Gastroesophageal sphincter (tissue), 4 donors: ENCODE measurements around the gene GATA6. TPM values are rescaled to one million over a fixed set of nuclear protein-coding genes. Genes with fewer than 3 reads are reported as not detected.
A peak's percentile ranks its signal among the peaks of the same experiment; 100 is the strongest.

Experiments
- ATAC-seq: fragments of 150-250 bp; one replicate; pipeline ENCODE4 v1.9.1; 2016; ENCODE audit warnings: mild to moderate bottlenecking, moderate library complexity
- H3K27ac ChIP-seq, 4 donors: fragments of 200-600 bp; sonication (generic) in 3 of 4; 1 replicate in 3 of 4; 2 replicates in 1 of 4; pipeline ENCODE4 v1.5.1; 2016 to 2019
- H3K27me3 ChIP-seq: fragments of 200-600 bp; sonication (generic); one replicate; pipeline ENCODE4 v1.5.1; 2019
- H3K36me3 ChIP-seq, 2 donors: fragments of 200-600 bp; sonication (generic); one replicate each; pipeline ENCODE4 v1.5.1; 2019; ENCODE audit warnings: control low read depth in 1 of 2
- H3K4me1 ChIP-seq, 3 donors: fragments of 200-600 bp; sonication (generic); 1 replicate in 2 of 3; 2 replicates in 1 of 3; pipeline ENCODE4 v1.5.1; 2016 to 2019; ENCODE audit warnings: control low read depth in 2 of 3
- H3K4me3 ChIP-seq, 2 donors: fragments of 200-600 bp; sonication (generic); one replicate each; pipeline ENCODE4 v1.5.1; 2019; ENCODE audit warnings: mild to moderate bottlenecking in 1 of 2, moderate library complexity in 1 of 2
- H3K9me3 ChIP-seq, 3 donors: fragments of 200-600 bp; sonication (generic); one replicate each; pipeline ENCODE4 v1.5.1; 2017 to 2019; ENCODE audit warnings: control low read depth in 2 of 3
- CTCF ChIP-seq, 4 experiments: fragments of 200-600 bp in 2 of 4; fragments of 450-650 bp in 2 of 4; sonication (generic) in 1 of 4; IDR thresholded peaks; one replicate each; pipeline ENCODE4 v1.5.1; 2017 to 2019; ENCODE audit warnings: antibody characterized with exemption in 4 of 4, mild to moderate bottlenecking in 2 of 4, moderate library complexity in 2 of 4
- EP300 ChIP-seq: sonication (generic); formaldehyde crosslinking; IDR thresholded peaks from one replicate; pipeline ENCODE4 v1.6.1; 2017; ENCODE audit warnings: antibody characterized with exemption, mild to moderate bottlenecking
- POLR2A ChIP-seq, 2 donors: fragments of 450-650 bp; IDR thresholded peaks; one replicate each; pipeline ENCODE4 v1.6.1; 2017; ENCODE audit warnings: antibody characterized with exemption in 2 of 2, mild to moderate bottlenecking in 2 of 2, moderate library complexity in 1 of 2
- POLR2AphosphoS5 ChIP-seq: sonication (generic); formaldehyde crosslinking; IDR thresholded peaks from one replicate; pipeline ENCODE4 v1.6.1; 2017; ENCODE audit warnings: antibody characterized with exemption
- WGBS, 2 donors: methylation state at CpG; one replicate each; pipeline ENCODE4 v1.1.5; 2018; ENCODE audit warnings: low coverage in 1 of 2; 5-methylcytosine and 5-hydroxymethylcytosine counted together
- total RNA-seq, 4 donors: library from RNA; depleted of rRNA; stranded (reverse); fragments of >200 nt; gene quantifications; one replicate each; pipeline ENCODE4 v1.1.0, GENCODE V29; 2016

The GATA6 gene
- total RNA-seq, 4 donors from 2014 or later = 7.5 to 12.4 (median 9.5) TPM

- Histone ChIP-seq H3K27me3 (peaks cover 96% of the 10 kb centered on the region), H3K4me1 (peaks cover 0 to 57% (median 19%) of the 10 kb centered on the region in 3 donors)
- WGBS, 2 donors = 22 to 32% methylated on average over 22 to 23 of the region's 46 CpGs
Observed at GRCh38 chr18:22166069-22166950, 3.1 kb upstream of the GATA6 start.

GRCh38 chr18:22167091-22167470 lies 2.3 kb upstream of the GATA6 start:
- no peaks in the 10 kb centered on the region for H3K9me3 ChIP-seq
- no peaks in the 10 kb centered on the region for H3K36me3 ChIP-seq
- TF ChIP-seq POLR2A (IDR thresholded peaks at IDR 0.05) (no peak), POLR2AphosphoS5 (no peak), CTCF (IDR thresholded peaks at IDR 0.05) (no peak), EP300 (no peak)
- 6 to 46% methylated on average over 3 to 14 of the region's 25 CpGs for WGBS, 2 donors
- H3K4me1 ChIP-seq = peaks cover 0 to 63% (median 21%) of the 10 kb centered on the region in 3 donors
- ATAC-seq = no peak
- H3K27ac ChIP-seq = no peak overlapping the region
- peak overlapping the region in 1 of 2 donors; percentile 16 for H3K4me3 ChIP-seq
- peaks cover 96% of the 10 kb centered on the region for H3K27me3 ChIP-seq

More at GRCh38 chr18:22166069-22166950, 3.1 kb upstream of the GATA6 start:
- no peak for ATAC-seq
- Histone ChIP-seq H3K9me3 (no peaks in the 10 kb centered on the region), H3K4me3 (peak overlapping the region in 1 of 2 donors; percentile 10), H3K36me3 (no peaks in the 10 kb centered on the region), H3K27ac (no peak overlapping the region)
- no peak for TF ChIP-seq POLR2AphosphoS5
- no peak for TF ChIP-seq POLR2A (IDR thresholded peaks at IDR 0.05)
- no peak for TF ChIP-seq CTCF (IDR thresholded peaks at IDR 0.05)
- no peak for TF ChIP-seq EP300

GRCh38 chr18:22167471-22168241 lies 1.7 kb upstream of the GATA6 start:
- Histone ChIP-seq H3K4me1 (peaks cover 0 to 69% (median 21%) of the 10 kb centered on the region in 3 donors), H3K27me3 (peaks cover 96% of the 10 kb centered on the region), H3K4me3 (peak overlapping the region in 1 of 2 donors; percentile 82), H3K9me3 (no peaks in the 10 kb centered on the region), H3K36me3 (no peaks in the 10 kb centered on the region), H3K27ac (peak overlapping the region in 1 of 4 donors; percentile 91)
- ATAC-seq = no peak
- WGBS, 2 donors = 18 to 36% methylated on average over 22 to 27 of the region's 34 CpGs
- no peak for TF ChIP-seq POLR2A (IDR thresholded peaks at IDR 0.05)
- no peak for TF ChIP-seq EP300
- TF ChIP-seq POLR2AphosphoS5 = peak; percentile 42
- no peak for TF ChIP-seq CTCF (IDR thresholded peaks at IDR 0.05)

GRCh38 chr18:22168360-22168921 lies 948 bp upstream of the GATA6 start:
- TF ChIP-seq CTCF (IDR thresholded peaks at IDR 0.05) (no peak), POLR2AphosphoS5 (no peak), EP300 (no peak), POLR2A (IDR thresholded peaks at IDR 0.05) (no peak)
- Histone ChIP-seq H3K4me3 (peak overlapping the region; percentile 73 to 82), H3K27me3 (peaks cover 96% of the 10 kb centered on the region), H3K36me3 (no peaks in the 10 kb centered on the region), H3K9me3 (no peaks in the 10 kb centered on the region), H3K4me1 (peaks cover 0 to 73% (median 21%) of the 10 kb centered on the region in 3 donors), H3K27ac (peak overlapping the region in 2 of 4 donors; percentile 85 to 91)
- 7 to 10% methylated on average over 10 to 16 of the region's 36 CpGs for WGBS, 2 donors
- ATAC-seq = no peak
